HEK293T (cell line): ENCODE measurements around the gene HSPE1.
A peak's percentile ranks its signal among the peaks of the same experiment; 100 is the strongest.
"Not testable (repeated sequence)": the region's sequence is repeated elsewhere in the genome, so short reads cannot be mapped to it uniquely, and the experiment has no call there.

ENCODE experiments used
- CTCF ChIA-PET: fragments of 350-600 bp; formaldehyde crosslinking; extraction: SDS; loops from one replicate; lab custom pipeline; 2021; ENCODE audit warnings: antibody characterized with exemption, inconsistent platforms; lab: Yijun Ruan, JAX
- POLR2A ChIA-PET: fragments of 350-600 bp; formaldehyde crosslinking; extraction: SDS; loops from one replicate; lab custom pipeline; 2020; ENCODE audit warnings: antibody characterized with exemption, inconsistent platforms; lab: Yijun Ruan, JAX
- DNase-seq: peaks from one replicate; pipeline ENCODE4 v3.0.0; 2012; ENCODE audit warnings: mixed read lengths; ENCODE audit errors: extremely low spot score
- ARNT ChIP-seq: fragments of 450-650 bp; IDR thresholded peaks from 2 replicates; pipeline ENCODE4 v1.6.1; 2017; ENCODE audit warnings: mild to moderate bottlenecking
- BHLHE40 ChIP-seq: fragments of 450-650 bp; IDR thresholded peaks from 2 replicates; pipeline ENCODE4 v1.6.1; 2016; ENCODE audit warnings: mild to moderate bottlenecking, moderate library complexity, borderline replicate concordance
- CTBP1 ChIP-seq: fragments of 450-650 bp; IDR thresholded peaks from 2 replicates; pipeline ENCODE4 v1.6.1; 2016; ENCODE audit warnings: borderline replicate concordance
- ELF4 ChIP-seq: fragments of 450-650 bp; IDR thresholded peaks from 2 replicates; pipeline ENCODE4 v1.6.1; 2017; ENCODE audit warnings: antibody characterized with exemption
- FOXA1 ChIP-seq: fragments of 450-650 bp; IDR thresholded peaks from 2 replicates; pipeline ENCODE4 v1.6.1; 2016; ENCODE audit warnings: mild to moderate bottlenecking
- FOXK2 ChIP-seq: fragments of 450-650 bp; IDR thresholded peaks from 2 replicates; pipeline ENCODE4 v1.6.1; 2016; ENCODE audit warnings: mild to moderate bottlenecking
- FOXM1 ChIP-seq: fragments of 450-650 bp; IDR thresholded peaks from 2 replicates; pipeline ENCODE4 v1.6.1; 2017; ENCODE audit warnings: mild to moderate bottlenecking, borderline replicate concordance
- HDGF ChIP-seq: fragments of 450-650 bp; IDR thresholded peaks from 2 replicates; pipeline ENCODE4 v1.6.1; 2017; ENCODE audit warnings: antibody characterized with exemption, borderline replicate concordance
- L3MBTL2 ChIP-seq: fragments of 450-650 bp; conservative IDR thresholded peaks from 2 replicates; pipeline ENCODE4 v1.6.1; 2016; ENCODE audit warnings: mild to moderate bottlenecking
- LEF1 ChIP-seq: fragments of 450-650 bp; IDR thresholded peaks from 2 replicates; pipeline ENCODE4 v1.6.1; 2017; ENCODE audit warnings: mild to moderate bottlenecking, borderline replicate concordance
- NFRKB ChIP-seq: fragments of 450-650 bp; IDR thresholded peaks from 2 replicates; pipeline ENCODE4 v1.6.1; 2016; ENCODE audit warnings: mild to moderate bottlenecking, moderate library complexity
- SP1 ChIP-seq: fragments of 450-650 bp; IDR thresholded peaks from 2 replicates; pipeline ENCODE4 v1.6.1; 2017
- SUZ12 ChIP-seq: fragments of 450-650 bp; IDR thresholded peaks from 2 replicates; pipeline ENCODE4 v1.6.1; 2016; ENCODE audit warnings: mild to moderate bottlenecking
- TARDBP ChIP-seq: fragments of 450-650 bp; IDR thresholded peaks from 2 replicates; pipeline ENCODE4 v1.6.1; 2016
- ZNF384 ChIP-seq: fragments of 450-650 bp; IDR thresholded peaks from 2 replicates; pipeline ENCODE4 v1.6.1; 2016
- TF ChIP-seq, protein P1 (sequence below): fragments of 450-650 bp; IDR thresholded peaks from 2 replicates; pipeline ENCODE4 v1.6.1; 2016

HSPE1 gene

GRCh38 chr2:197538412-197538811 lies 38.2 kb downstream of the HSPE1 start:
- ChIA-PET POLR2A (no interaction called here), CTCF (no interaction called here)
- DNase-seq: no peak
- TF ChIP-seq FOXM1: no peak
- TF ChIP-seq CTBP1: no peak
- no peak for TF ChIP-seq LEF1
- no peak for TF ChIP-seq TARDBP

- no peak for DNase-seq
- ChIA-PET CTCF (interaction anchor here (0.5 to 0.8 kb wide), 2 partner anchors 114 to 167 kb away, joined by 3 read pairs; no protein-coding TSS in a partner anchor), POLR2A (no interaction called here)
- TF ChIP-seq TARDBP (no peak), BHLHE40 (no peak), ELF4 (no peak), HDGF (no peak), SUZ12 (no peak), ARNT (no peak)
Observed at GRCh38 chr2:197539734-197540133, 39.6 kb downstream of the HSPE1 start.

DNA sequence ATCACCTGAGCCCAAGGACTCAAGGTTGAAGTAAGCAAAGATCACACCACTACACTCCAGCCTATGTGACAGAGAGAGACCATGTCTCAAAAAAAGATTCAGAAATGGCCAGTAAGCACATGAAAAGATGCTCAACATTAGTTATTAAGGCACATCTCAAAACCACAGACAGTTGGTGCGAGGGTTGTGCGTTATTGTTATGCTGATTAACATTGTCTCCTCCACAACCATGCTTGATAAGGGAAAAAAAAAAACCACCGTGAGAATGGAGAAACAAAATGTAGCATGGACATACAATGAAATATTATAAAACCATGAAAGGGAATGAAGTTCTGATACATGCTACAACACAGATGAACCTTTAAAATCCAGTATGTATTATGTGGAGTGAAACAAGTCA lies 43.0 kb downstream of the HSPE1 start:
- ChIA-PET POLR2A (no interaction called here), CTCF (no interaction called here)
- no peak for TF ChIP-seq FOXK2
- TF ChIP-seq ELF4: no peak
- TF ChIP-seq ZNF384: no peak
- no peak for TF ChIP-seq TARDBP
- no peak for TF ChIP-seq SP1
- TF ChIP-seq L3MBTL2: no peak
- TF ChIP-seq ARNT: no peak
- no peak for TF ChIP-seq BHLHE40
- no peak for TF ChIP-seq FOXM1
- no peak for TF ChIP-seq SUZ12
- TF ChIP-seq, protein P1, sequence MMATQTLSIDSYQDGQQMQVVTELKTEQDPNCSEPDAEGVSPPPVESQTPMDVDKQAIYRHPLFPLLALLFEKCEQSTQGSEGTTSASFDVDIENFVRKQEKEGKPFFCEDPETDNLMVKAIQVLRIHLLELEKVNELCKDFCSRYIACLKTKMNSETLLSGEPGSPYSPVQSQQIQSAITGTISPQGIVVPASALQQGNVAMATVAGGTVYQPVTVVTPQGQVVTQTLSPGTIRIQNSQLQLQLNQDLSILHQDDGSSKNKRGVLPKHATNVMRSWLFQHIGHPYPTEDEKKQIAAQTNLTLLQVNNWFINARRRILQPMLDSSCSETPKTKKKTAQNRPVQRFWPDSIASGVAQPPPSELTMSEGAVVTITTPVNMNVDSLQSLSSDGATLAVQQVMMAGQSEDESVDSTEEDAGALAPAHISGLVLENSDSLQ: no peak
- no peak for TF ChIP-seq HDGF
- no peak for TF ChIP-seq CTBP1
- no peak for TF ChIP-seq LEF1
- no peak for TF ChIP-seq FOXA1
- TF ChIP-seq NFRKB: no peak
- DNase-seq: no peak

- DNase-seq: no peak
- ChIA-PET POLR2A (no interaction called here), CTCF (interaction anchor here (0.5 kb wide), 1 partner anchor 73 kb away, joined by 4 read pairs; no protein-coding TSS in a partner anchor)
- TF ChIP-seq, protein P1: peak; percentile 39; the same call in 1 of the 2 replicates
- TF ChIP-seq CTBP1: no peak
Observed at GRCh38 chr2:197547163-197547900, 47.2 kb downstream of the HSPE1 start.

DNA sequence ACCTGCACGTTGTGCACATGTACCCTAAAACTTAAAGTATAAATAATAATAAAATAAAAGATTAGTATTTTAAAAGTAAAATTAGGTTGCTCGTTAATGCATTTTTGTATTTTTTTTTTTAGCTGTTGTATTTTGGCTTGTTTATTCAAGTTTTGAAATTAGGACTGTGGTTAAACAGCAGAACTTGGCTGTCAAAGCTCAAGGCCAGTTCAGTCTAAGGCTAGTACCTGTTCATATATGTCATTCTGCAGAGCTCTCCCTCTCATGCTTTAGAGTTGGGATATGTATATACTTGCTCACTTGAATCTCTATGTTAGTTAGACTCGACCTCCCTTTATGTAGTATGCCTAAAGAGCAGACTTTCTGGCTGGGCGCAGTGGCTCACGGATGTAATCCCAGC lies 48.4 kb downstream of the HSPE1 start:
- CTCF ChIA-PET: no interaction called here
- POLR2A ChIA-PET: no interaction called here
- TF ChIP-seq ZNF384: no peak
- no peak for TF ChIP-seq ELF4
- TF ChIP-seq BHLHE40: no peak
- no peak for TF ChIP-seq ARNT
- TF ChIP-seq, protein P1: no peak
- no peak for TF ChIP-seq CTBP1
- TF ChIP-seq SUZ12: no peak
- TF ChIP-seq SP1: no peak
- no peak for TF ChIP-seq LEF1
- no peak for TF ChIP-seq FOXM1
- no peak for TF ChIP-seq L3MBTL2
- TF ChIP-seq TARDBP: no peak
- DNase-seq: no peak

GRCh38 chr2:197551260-197551659 lies 51.1 kb downstream of the HSPE1 start:
- POLR2A ChIA-PET, CTCF ChIA-PET, DNase-seq: not testable (repeated sequence)
